H9 (cell line): ENCODE measurements around the gene THSD4. TPM values are rescaled to one million over a fixed set of nuclear protein-coding genes. Genes with fewer than 3 reads are reported as not detected.
"Not testable (repeated sequence)": the region's sequence is repeated elsewhere in the genome, so short reads cannot be mapped to it uniquely, and the experiment has no call there.

ENCODE experiments used
- DNase-seq: peaks from one replicate; pipeline ENCODE4 v3.0.0-alpha.2; 2017
- H2AFZ ChIP-seq: one replicate; pipeline ENCODE4 v1.6.1; 2013; ENCODE audit warnings: mild to moderate bottlenecking, low read length, control low read depth, moderate library complexity
- H2AK5ac ChIP-seq: 2 replicates; pipeline ENCODE4 v1.6.1; 2013; ENCODE audit warnings: low read length, control low read depth, mixed read lengths; ENCODE audit not compliant: insufficient read length
- H2BK120ac ChIP-seq: one replicate; pipeline ENCODE4 v1.6.1; 2013; ENCODE audit warnings: low read depth, mild to moderate bottlenecking, low read length, control low read depth, inconsistent platforms; ENCODE audit not compliant: poor library complexity, severe bottlenecking
- H2BK12ac ChIP-seq: 2 replicates; pipeline ENCODE4 v1.6.1; 2013; ENCODE audit warnings: low read length, control low read depth, mixed read lengths, low read depth; ENCODE audit not compliant: insufficient read length
- H2BK15ac ChIP-seq: 2 replicates; pipeline ENCODE4 v1.6.1; 2013; ENCODE audit warnings: low read depth, low read length, control low read depth
- H2BK20ac ChIP-seq: one replicate; pipeline ENCODE4 v1.6.1; 2013; ENCODE audit warnings: low read depth, mild to moderate bottlenecking, low read length, control low read depth, inconsistent platforms; ENCODE audit not compliant: poor library complexity, severe bottlenecking
- H2BK5ac ChIP-seq: 2 replicates; pipeline ENCODE4 v1.6.1; 2013; ENCODE audit warnings: low read length, control low read depth, mixed read lengths; ENCODE audit not compliant: insufficient read length
- H3K14ac ChIP-seq: 2 replicates; pipeline ENCODE4 v1.6.1; 2013; ENCODE audit warnings: low read length, control low read depth; ENCODE audit not compliant: insufficient read depth
- H3K18ac ChIP-seq: 2 replicates; pipeline ENCODE4 v1.6.1; 2013; ENCODE audit warnings: low read depth, mild to moderate bottlenecking, mixed read lengths, low read length, control low read depth; ENCODE audit not compliant: insufficient read length
- H3K23ac ChIP-seq: 2 replicates; pipeline ENCODE4 v1.6.1; 2013; ENCODE audit warnings: low read length, control low read depth, mixed read lengths, low read depth; ENCODE audit not compliant: insufficient read length
- H3K23me2 ChIP-seq: 2 replicates; pipeline ENCODE4 v1.6.1; 2013; ENCODE audit warnings: low read depth, mild to moderate bottlenecking, mixed read lengths, low read length, control low read depth; ENCODE audit not compliant: insufficient read length, poor library complexity, severe bottlenecking
- H3K27ac ChIP-seq: 2 replicates; pipeline ENCODE4 v1.5.1; 2013; ENCODE audit warnings: low read length, control low read depth, mixed read lengths, low read depth; ENCODE audit not compliant: insufficient read length
- H3K27me3 ChIP-seq: 2 replicates; pipeline ENCODE4 v1.6.1; 2013; ENCODE audit warnings: low read length, control low read depth, inconsistent platforms; ENCODE audit not compliant: insufficient read depth
- H3K4ac ChIP-seq: 2 replicates; pipeline ENCODE4 v1.6.1; 2013; ENCODE audit warnings: low read depth, mild to moderate bottlenecking, control low read depth, inconsistent platforms, low read length, moderate library complexity
- H3K4me1 ChIP-seq: 2 replicates; pipeline ENCODE4 v1.6.1; 2013; ENCODE audit warnings: low read length, control low read depth, inconsistent platforms; ENCODE audit not compliant: insufficient read depth
- H3K4me2 ChIP-seq: 2 replicates; pipeline ENCODE4 v1.6.1; 2013; ENCODE audit warnings: low read length, control low read depth, mixed read lengths; ENCODE audit not compliant: insufficient read length, insufficient read depth
- H3K56ac ChIP-seq: 2 replicates; pipeline ENCODE4 v1.6.1; 2013; ENCODE audit warnings: low read depth, mild to moderate bottlenecking, mixed read lengths, low read length, control low read depth; ENCODE audit not compliant: insufficient read length
- H3K79me1 ChIP-seq: 2 replicates; pipeline ENCODE4 v1.6.1; 2013; ENCODE audit warnings: low read depth, mild to moderate bottlenecking, moderate library complexity, low read length, control low read depth, inconsistent platforms; ENCODE audit not compliant: insufficient read depth, poor library complexity, severe bottlenecking
- H3K79me2 ChIP-seq: 2 replicates; pipeline ENCODE4 v1.6.1; 2013; ENCODE audit warnings: low read length, control low read depth, inconsistent platforms; ENCODE audit not compliant: insufficient read depth
- H3K9ac ChIP-seq: 2 replicates; pipeline ENCODE4 v1.6.1; 2013; ENCODE audit warnings: low read length, control low read depth, mixed read lengths; ENCODE audit not compliant: insufficient read length; ENCODE audit errors: extremely low read depth
- H3K9me3 ChIP-seq: one replicate; pipeline ENCODE4 v1.6.1; 2013; ENCODE audit warnings: low read depth, low read length, inconsistent platforms; ENCODE audit not compliant: control insufficient read depth
- H3T11ph ChIP-seq: one replicate; pipeline ENCODE4 v1.6.1; 2013; ENCODE audit warnings: mild to moderate bottlenecking, low read length, control low read depth, inconsistent platforms
- H4K20me1 ChIP-seq: one replicate; pipeline ENCODE4 v1.6.1; 2013; ENCODE audit not compliant: control insufficient read depth, insufficient read length, insufficient read depth
- H4K5ac ChIP-seq: 2 replicates; pipeline ENCODE4 v1.6.1; 2013; ENCODE audit warnings: low read depth, mild to moderate bottlenecking, mixed read lengths, low read length, control low read depth; ENCODE audit not compliant: insufficient read length
- H4K8ac ChIP-seq: replicated peaks from 2 replicates; pipeline ENCODE4 v1.6.1; 2013; ENCODE audit warnings: low read length, control low read depth, mixed read lengths, low read depth; ENCODE audit not compliant: insufficient read length
- H4K91ac ChIP-seq: 2 replicates; pipeline ENCODE4 v1.6.1; 2013; ENCODE audit warnings: low read depth, mild to moderate bottlenecking, moderate library complexity, mixed read lengths, low read length, control low read depth; ENCODE audit not compliant: insufficient read length
- H3K27ac Mint-ChIP-seq, 3 experiments: 2 replicates in 2 of 3; 3 replicates in 1 of 3; pipeline ENCODE4 v1.8.0; 2020 to 2021; ENCODE audit warnings: mixed read lengths in 3 of 3, mild to moderate bottlenecking in 1 of 3, moderate library complexity in 1 of 3
- H3K27me3 Mint-ChIP-seq: 2 replicates; pipeline ENCODE4 v1.8.0; 2021; ENCODE audit warnings: low read depth, mild to moderate bottlenecking, moderate library complexity, mixed read lengths
- H3K36me3 Mint-ChIP-seq, 3 experiments: 2 replicates in 2 of 3; 3 replicates in 1 of 3; pipeline ENCODE4 v1.8.0; 2020 to 2021; ENCODE audit warnings: low read depth in 3 of 3, mixed read lengths in 3 of 3; ENCODE audit not compliant: insufficient read depth in 1 of 3
- H3K4me1 Mint-ChIP-seq, 2 experiments: 2 replicates each; pipeline ENCODE4 v1.8.0; 2020; ENCODE audit warnings: mixed read lengths in 2 of 2
- H3K4me3 Mint-ChIP-seq, 2 experiments: 2 replicates in 1 of 2; 3 replicates in 1 of 2; pipeline ENCODE4 v1.8.0; 2020 to 2021; ENCODE audit warnings: mild to moderate bottlenecking in 2 of 2, mixed read lengths in 2 of 2, moderate library complexity in 1 of 2
- H3K9me3 Mint-ChIP-seq, 2 experiments: 2 replicates in 1 of 2; 3 replicates in 1 of 2; pipeline ENCODE4 v1.8.0; 2020; ENCODE audit warnings: mild to moderate bottlenecking in 2 of 2, mixed read lengths in 2 of 2, moderate library complexity in 1 of 2
- WGBS: extraction: QIAGEN DNeasy Blood & Tissue Kit; methylation state at CpG from one replicate; pipeline ENCODE4 v1.1.7; 2013; ENCODE audit warnings: missing lambda C conversion rate, low lambda C conversion rate, mixed read lengths; ENCODE audit not compliant: insufficient read length; ENCODE audit errors: extremely low coverage; 5-methylcytosine and 5-hydroxymethylcytosine counted together
- total RNA-seq: library from RNA; stranded (reverse); gene quantifications from 2 replicates; pipeline ENCODE4 v1.2.1, GENCODE V29; 2021
- TF ChIP-seq, protein P1 (sequence below): fragments of 200-600 bp; sonication (generic); conservative IDR thresholded peaks from 3 replicates; pipeline ENCODE4 v1.8.0; 2021; ENCODE audit warnings: antibody characterized with exemption, mild to moderate bottlenecking

The THSD4 gene
- total RNA-seq, 1 experiment from 2014 or later = 5.5 TPM

DNA sequence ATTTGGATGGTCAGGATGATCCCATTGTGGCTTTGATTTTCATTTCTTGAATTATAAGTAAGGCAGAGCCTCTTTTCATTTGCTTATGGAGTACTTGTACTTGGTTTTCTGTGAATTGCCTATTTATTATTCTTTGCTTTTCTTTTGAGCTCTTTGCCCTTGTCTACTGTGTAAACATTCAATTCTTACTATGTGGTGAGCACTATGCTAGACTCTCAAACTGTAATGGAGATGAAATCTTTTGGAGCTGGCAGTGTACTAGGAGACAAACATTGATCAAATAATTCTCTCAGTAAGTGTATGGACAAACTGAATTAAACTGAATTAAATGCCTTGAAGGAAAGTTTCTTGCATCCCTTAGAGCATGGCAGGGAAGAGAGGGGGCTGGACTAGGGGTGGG, 608.1 kb downstream of the THSD4 start:
- H2BK5ac ChIP-seq = no peak overlapping the region
- no peaks in the 10 kb centered on the region for H3K27me3 ChIP-seq
- Mint-ChIP-seq H3K27me3 (no peaks in the 10 kb centered on the region), H3K4me1 (no peaks in the 10 kb centered on the region), H3K36me3 (no peaks in the 10 kb centered on the region; a peak in 1 of 7 replicates), H3K9me3 (no peaks in the 10 kb centered on the region), H3K4me3 (no peak overlapping the region), H3K27ac (no peak overlapping the region)
- no peak overlapping the region for H3K4ac ChIP-seq
- no peak overlapping the region for H3K18ac ChIP-seq
- DNase-seq = no peak
- no peak overlapping the region for H3K4me2 ChIP-seq
- H4K8ac ChIP-seq = no peak overlapping the region
- H2BK120ac ChIP-seq = no peak overlapping the region
- no peak overlapping the region for H3K23ac ChIP-seq
- no peak overlapping the region for H3K27ac ChIP-seq
- H3K4me1 ChIP-seq = no peaks in the 10 kb centered on the region
- H2BK20ac ChIP-seq = no peak overlapping the region
- no peak overlapping the region for H2BK12ac ChIP-seq
- H4K20me1 ChIP-seq = no peaks in the 10 kb centered on the region
- H3K9ac ChIP-seq = no peak overlapping the region
- no peak overlapping the region for H4K5ac ChIP-seq
- no peak overlapping the region for H3K56ac ChIP-seq
- TF ChIP-seq, protein P1, sequence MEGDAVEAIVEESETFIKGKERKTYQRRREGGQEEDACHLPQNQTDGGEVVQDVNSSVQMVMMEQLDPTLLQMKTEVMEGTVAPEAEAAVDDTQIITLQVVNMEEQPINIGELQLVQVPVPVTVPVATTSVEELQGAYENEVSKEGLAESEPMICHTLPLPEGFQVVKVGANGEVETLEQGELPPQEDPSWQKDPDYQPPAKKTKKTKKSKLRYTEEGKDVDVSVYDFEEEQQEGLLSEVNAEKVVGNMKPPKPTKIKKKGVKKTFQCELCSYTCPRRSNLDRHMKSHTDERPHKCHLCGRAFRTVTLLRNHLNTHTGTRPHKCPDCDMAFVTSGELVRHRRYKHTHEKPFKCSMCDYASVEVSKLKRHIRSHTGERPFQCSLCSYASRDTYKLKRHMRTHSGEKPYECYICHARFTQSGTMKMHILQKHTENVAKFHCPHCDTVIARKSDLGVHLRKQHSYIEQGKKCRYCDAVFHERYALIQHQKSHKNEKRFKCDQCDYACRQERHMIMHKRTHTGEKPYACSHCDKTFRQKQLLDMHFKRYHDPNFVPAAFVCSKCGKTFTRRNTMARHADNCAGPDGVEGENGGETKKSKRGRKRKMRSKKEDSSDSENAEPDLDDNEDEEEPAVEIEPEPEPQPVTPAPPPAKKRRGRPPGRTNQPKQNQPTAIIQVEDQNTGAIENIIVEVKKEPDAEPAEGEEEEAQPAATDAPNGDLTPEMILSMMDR = no peak
- H3K14ac ChIP-seq = no peak overlapping the region
- H3K9me3 ChIP-seq = no peaks in the 10 kb centered on the region
- H2AFZ ChIP-seq = no peak overlapping the region
- H3K79me2 ChIP-seq = no peaks in the 10 kb centered on the region
- H3K79me1 ChIP-seq = no peaks in the 10 kb centered on the region
- H4K91ac ChIP-seq = no peak overlapping the region
- H2BK15ac ChIP-seq = no peak overlapping the region
- H3T11ph ChIP-seq = no peak overlapping the region
- no peaks in the 10 kb centered on the region for H3K23me2 ChIP-seq
- H2AK5ac ChIP-seq = no peak overlapping the region

DNA sequence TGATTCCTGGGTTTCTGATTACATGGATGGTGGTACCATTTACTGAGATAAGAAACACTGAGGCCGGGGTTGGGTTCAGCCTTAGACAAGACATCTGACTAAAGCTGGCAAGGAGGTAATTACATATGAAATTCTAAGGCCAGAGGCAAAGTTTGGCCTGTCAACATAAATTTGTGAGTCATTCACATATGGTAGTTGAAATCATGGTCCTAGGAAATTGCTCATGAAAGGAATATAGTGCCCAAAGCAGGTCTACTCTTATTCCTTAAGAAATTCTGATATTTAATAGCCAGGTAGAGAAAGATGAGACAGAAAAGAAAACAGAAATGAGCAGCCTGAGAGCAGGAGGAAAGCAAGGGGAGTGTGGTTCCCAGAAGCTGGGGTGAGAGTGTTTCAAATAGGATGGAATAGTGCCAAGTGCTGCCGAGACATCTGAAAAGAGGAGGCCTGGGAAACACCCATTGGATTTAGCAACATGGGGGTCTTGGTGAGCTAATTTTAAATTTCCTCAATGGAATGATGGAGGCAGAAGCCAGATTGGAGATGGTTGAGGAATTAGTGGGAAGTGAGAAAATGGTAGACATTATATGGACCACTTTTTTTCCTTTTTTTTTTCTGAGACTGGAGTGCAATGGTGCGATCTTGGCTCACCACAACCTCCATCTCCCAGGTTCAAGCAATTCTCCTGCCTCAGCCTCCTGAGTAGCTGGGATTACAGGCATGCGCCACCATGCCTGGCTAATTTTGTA, 610.1 kb downstream of the THSD4 start:
- H2BK120ac ChIP-seq, H3K14ac ChIP-seq, H3K23ac ChIP-seq, H3K79me2 ChIP-seq, H3K9me3 Mint-ChIP-seq, H3K18ac ChIP-seq, H3K4me2 ChIP-seq, H2AFZ ChIP-seq, H3K27me3 Mint-ChIP-seq, H3K9me3 ChIP-seq, H4K5ac ChIP-seq, H2BK5ac ChIP-seq, H3K4me1 Mint-ChIP-seq, H3K36me3 Mint-ChIP-seq, H3K4me1 ChIP-seq, H2BK12ac ChIP-seq, H4K91ac ChIP-seq, DNase-seq, H2AK5ac ChIP-seq, H3K56ac ChIP-seq, H2BK15ac ChIP-seq, H4K20me1 ChIP-seq, H3K27ac Mint-ChIP-seq, H3K9ac ChIP-seq, H3K4ac ChIP-seq, H3K79me1 ChIP-seq, H3K23me2 ChIP-seq, H3T11ph ChIP-seq, H3K27ac ChIP-seq, H2BK20ac ChIP-seq, H3K27me3 ChIP-seq, H4K8ac ChIP-seq, H3K4me3 Mint-ChIP-seq: not testable (repeated sequence)
- no CpG with 5 or more reads among the region's 4 CpGs for WGBS
